K562 (cell line): ENCODE data around the gene FLAD1. TPM values are rescaled to one million over a fixed set of nuclear protein-coding genes. Genes with fewer than 3 reads are reported as not detected.

ENCODE experiments used
- CHD2 ChIP-seq: IDR thresholded peaks from 2 replicates; pipeline ENCODE4 v1.6.1; 2011; ENCODE audit warnings: low read depth, low read length
- CHD4 ChIP-seq: fragments of 200-600 bp; sonication (generic); IDR thresholded peaks from 3 replicates; pipeline ENCODE4 v1.6.1; 2012; ENCODE audit warnings: low read depth, mild to moderate bottlenecking, mixed read lengths, low read length, inconsistent platforms; ENCODE audit not compliant: insufficient read depth, insufficient replicate concordance, poor library complexity, severe bottlenecking
- CREB1 ChIP-seq, 2 experiments: sonication (generic) in 1 of 2; formaldehyde crosslinking in 1 of 2; IDR thresholded peaks; 2 replicates each; pipeline versions ENCODE4 v1.6.1 to v1.8.0; 2012 to 2022; ENCODE audit warnings: inconsistent platforms in 1 of 2, mild to moderate bottlenecking in 1 of 2, missing genetic modification reagents in 1 of 2, moderate library complexity in 1 of 2
- MAFF ChIP-seq: IDR thresholded peaks from 2 replicates; pipeline ENCODE4 v1.6.1; 2012; ENCODE audit warnings: low read length, improper control_type of control experiment
- MECOM ChIP-seq: fragments of 250-450 bp; sonication (Bioruptor Pico); IDR thresholded peaks from 2 replicates; pipeline ENCODE4 v1.8.0; 2022; ENCODE audit warnings: inconsistent platforms
- POLR3A ChIP-seq: IDR thresholded peaks from 2 replicates; pipeline ENCODE4 v1.6.1; 2011; ENCODE audit warnings: borderline replicate concordance, mild to moderate bottlenecking, moderate library complexity; ENCODE audit not compliant: insufficient read length, insufficient read depth; ENCODE audit errors: extremely low read depth
- SETDB1 ChIP-seq: IDR thresholded peaks from one replicate; pipeline ENCODE4 v1.6.1; 2012; ENCODE audit warnings: low read length, control low read depth, inconsistent platforms
- SMARCB1 ChIP-seq: IDR thresholded peaks from 2 replicates; pipeline ENCODE4 v1.6.1; 2011; ENCODE audit warnings: improper control_type of control experiment, low read depth; ENCODE audit not compliant: insufficient read length
- SRSF7 ChIP-seq: fragments of 200-400 bp; formaldehyde crosslinking; optimal IDR thresholded peaks from 2 replicates; pipeline ENCODE3; 2017; ENCODE audit warnings: mild to moderate bottlenecking, low read depth, low read length
- TAL1 ChIP-seq: fragments of 450-650 bp; IDR thresholded peaks from 2 replicates; pipeline ENCODE4 v1.6.1; 2016; ENCODE audit warnings: mild to moderate bottlenecking
- ZNF217 ChIP-seq: sonication (generic); formaldehyde crosslinking; IDR thresholded peaks from 2 replicates; pipeline ENCODE4 v1.8.0; 2022; ENCODE audit warnings: mild to moderate bottlenecking, missing genetic modification reagents
- ZNF41 ChIP-seq: fragments of 250-450 bp; sonication (Bioruptor Pico); conservative IDR thresholded peaks from 2 replicates; pipeline ENCODE4 v1.4.0; 2020; ENCODE audit warnings: mild to moderate bottlenecking
- ZNF668 ChIP-seq: fragments of 250-450 bp; sonication (Bioruptor Pico); IDR thresholded peaks from 2 replicates; pipeline ENCODE4 v1.8.0; 2022; ENCODE audit warnings: mild to moderate bottlenecking, inconsistent platforms
- polyA plus RNA-seq, 8 experiments: library from polyadenylated mRNA; depleted of rRNA in 4 of 8; stranded (reverse) in 5 of 8; unstranded in 3 of 8; fragments of >200 nt; fragmentation: Nextera tagmentation in 2 of 8; fragmentation: Illumina TruSeq in 1 of 8; extraction: Ambion mirVana in 2 of 8; extraction: Trizol in 1 of 8; gene quantifications; 2 replicates each; pipeline versions ENCODE4 v1.2.1 to v1.2.3, GENCODE V29; 2011 to 2014; ENCODE audit warnings: inconsistent platforms in 1 of 8, missing spikeins in 1 of 8
- total RNA-seq, 7 experiments: library from RNA; depleted of rRNA in 6 of 7; stranded (reverse); fragments of >200 nt in 6 of 7; fragmentation: Illumina TruSeq in 2 of 7; extraction: Trizol in 2 of 7; gene quantifications; 2 replicates each; pipeline versions ENCODE4 v1.2.1 to v1.2.3, GENCODE V29; 2011 to 2021; ENCODE audit warnings: low replicate concordance in 1 of 7
- TF ChIP-seq, protein P1 (sequence below): IDR thresholded peaks from 2 replicates; pipeline ENCODE4 v1.6.1; 2012; ENCODE audit warnings: low read depth, low read length, improper control_type of control experiment, borderline replicate concordance
- TF ChIP-seq, protein P2 (sequence below): IDR thresholded peaks from 2 replicates; pipeline ENCODE4 v1.6.1; 2011; ENCODE audit warnings: borderline replicate concordance, low read depth, mild to moderate bottlenecking, moderate library complexity, low read length; ENCODE audit not compliant: insufficient read depth, poor library complexity, severe bottlenecking
- TF ChIP-seq, protein P3 (sequence below): fragments of 250-450 bp; sonication (Bioruptor Pico); IDR thresholded peaks from 2 replicates; pipeline ENCODE4 v1.6.1; 2021; ENCODE audit warnings: mild to moderate bottlenecking
- TF ChIP-seq, protein P4 (sequence below), 2 experiments: IDR thresholded peaks in 1 of 2; conservative IDR thresholded peaks in 1 of 2; 2 replicates each; pipeline ENCODE4 v1.6.1; 2016; ENCODE audit warnings: low read depth in 2 of 2, mild to moderate bottlenecking in 1 of 2, missing compliant biosample characterization in 1 of 2, missing genetic modification characterization in 1 of 2, moderate library complexity in 1 of 2

Gene FLAD1
- total and polyA plus RNA-seq, 9 of the 15 experiments (the other 6 are each of a cell fraction or from before 2014, with no cell fraction given): 24.9 to 85.8 (median 67.0) TPM

DNA sequence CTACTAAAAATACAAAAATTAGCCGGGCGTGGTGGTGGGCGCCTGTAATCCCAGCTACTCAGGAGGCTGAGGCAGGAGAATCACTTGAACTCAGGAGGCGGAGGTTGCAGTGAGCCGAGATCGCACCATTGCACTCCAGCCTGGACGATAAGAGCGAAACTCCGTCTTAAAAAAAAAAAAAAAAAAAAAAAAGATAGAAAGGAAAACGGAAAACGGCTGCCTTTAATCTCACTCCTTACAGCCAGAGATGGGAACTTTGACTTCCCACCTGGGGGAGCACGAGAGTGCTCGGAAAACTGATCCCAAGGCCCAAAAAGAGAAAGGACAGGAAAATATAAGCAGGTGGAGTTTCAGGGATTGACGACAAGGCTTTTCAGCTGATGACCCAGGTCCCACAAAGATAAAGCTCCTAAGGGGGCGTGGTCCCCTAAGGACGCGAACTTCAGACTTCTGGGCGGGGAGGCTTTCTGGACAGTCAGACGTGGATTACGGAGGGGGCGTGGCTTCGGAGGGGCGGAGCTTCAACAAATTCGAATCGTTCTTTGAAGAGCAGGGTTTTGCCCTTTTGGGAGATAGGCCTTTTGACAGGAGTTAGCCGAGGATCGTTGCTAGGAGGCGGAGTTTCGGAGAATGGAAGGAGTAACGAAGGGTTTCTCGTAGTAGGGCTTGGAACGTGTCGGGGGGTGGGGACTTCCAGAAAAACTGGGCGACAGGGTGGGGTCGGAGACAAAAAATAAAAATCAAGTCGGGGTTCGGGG is 9.6 kb upstream of the FLAD1 start (continued):
- TF ChIP-seq CREB1 (IDR thresholded peaks at IDR 0.05) (peak; percentile 66), CREB1 (CRISPR knock-in tag; IDR thresholded peaks at IDR 0.05) (no peak), CHD2 (no peak), TAL1 (peak; percentile 19; the same call in 1 of the 2 replicates), SRSF7 (no peak), ZNF668 (no peak), SMARCB1 (no peak), SETDB1 (no peak), ZNF217 (no peak), POLR3A (no peak), MAFF (no peak), ZNF41 (CRISPR knock-in tag) (no peak), CHD4 (no peak), MECOM (no peak)
- TF ChIP-seq, protein P1, sequence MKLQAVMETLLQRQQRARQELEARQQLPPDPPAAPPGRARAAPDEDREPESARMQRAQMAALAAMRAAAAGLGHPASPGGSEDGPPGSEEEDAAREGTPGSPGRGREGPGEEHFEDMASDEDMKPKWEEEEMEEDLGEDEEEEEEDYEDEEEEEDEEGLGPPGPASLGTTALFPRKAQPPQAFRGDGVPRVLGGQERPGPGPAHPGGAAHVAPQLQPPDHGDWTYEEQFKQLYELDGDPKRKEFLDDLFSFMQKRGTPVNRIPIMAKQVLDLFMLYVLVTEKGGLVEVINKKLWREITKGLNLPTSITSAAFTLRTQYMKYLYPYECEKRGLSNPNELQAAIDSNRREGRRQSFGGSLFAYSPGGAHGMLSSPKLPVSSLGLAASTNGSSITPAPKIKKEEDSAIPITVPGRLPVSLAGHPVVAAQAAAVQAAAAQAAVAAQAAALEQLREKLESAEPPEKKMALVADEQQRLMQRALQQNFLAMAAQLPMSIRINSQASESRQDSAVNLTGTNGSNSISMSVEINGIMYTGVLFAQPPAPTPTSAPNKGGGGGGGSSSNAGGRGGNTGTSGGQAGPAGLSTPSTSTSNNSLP: no peak
- TF ChIP-seq, protein P2, sequence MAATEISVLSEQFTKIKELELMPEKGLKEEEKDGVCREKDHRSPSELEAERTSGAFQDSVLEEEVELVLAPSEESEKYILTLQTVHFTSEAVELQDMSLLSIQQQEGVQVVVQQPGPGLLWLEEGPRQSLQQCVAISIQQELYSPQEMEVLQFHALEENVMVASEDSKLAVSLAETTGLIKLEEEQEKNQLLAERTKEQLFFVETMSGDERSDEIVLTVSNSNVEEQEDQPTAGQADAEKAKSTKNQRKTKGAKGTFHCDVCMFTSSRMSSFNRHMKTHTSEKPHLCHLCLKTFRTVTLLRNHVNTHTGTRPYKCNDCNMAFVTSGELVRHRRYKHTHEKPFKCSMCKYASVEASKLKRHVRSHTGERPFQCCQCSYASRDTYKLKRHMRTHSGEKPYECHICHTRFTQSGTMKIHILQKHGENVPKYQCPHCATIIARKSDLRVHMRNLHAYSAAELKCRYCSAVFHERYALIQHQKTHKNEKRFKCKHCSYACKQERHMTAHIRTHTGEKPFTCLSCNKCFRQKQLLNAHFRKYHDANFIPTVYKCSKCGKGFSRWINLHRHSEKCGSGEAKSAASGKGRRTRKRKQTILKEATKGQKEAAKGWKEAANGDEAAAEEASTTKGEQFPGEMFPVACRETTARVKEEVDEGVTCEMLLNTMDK: no peak
- TF ChIP-seq, protein P3, sequence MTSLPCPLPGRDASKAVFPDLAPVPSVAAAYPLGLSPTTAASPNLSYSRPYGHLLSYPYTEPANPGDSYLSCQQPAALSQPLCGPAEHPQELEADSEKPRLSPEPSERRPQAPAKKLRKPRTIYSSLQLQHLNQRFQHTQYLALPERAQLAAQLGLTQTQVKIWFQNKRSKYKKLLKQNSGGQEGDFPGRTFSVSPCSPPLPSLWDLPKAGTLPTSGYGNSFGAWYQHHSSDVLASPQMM (CRISPR knock-in tag): no peak
- TF ChIP-seq, protein P4, sequence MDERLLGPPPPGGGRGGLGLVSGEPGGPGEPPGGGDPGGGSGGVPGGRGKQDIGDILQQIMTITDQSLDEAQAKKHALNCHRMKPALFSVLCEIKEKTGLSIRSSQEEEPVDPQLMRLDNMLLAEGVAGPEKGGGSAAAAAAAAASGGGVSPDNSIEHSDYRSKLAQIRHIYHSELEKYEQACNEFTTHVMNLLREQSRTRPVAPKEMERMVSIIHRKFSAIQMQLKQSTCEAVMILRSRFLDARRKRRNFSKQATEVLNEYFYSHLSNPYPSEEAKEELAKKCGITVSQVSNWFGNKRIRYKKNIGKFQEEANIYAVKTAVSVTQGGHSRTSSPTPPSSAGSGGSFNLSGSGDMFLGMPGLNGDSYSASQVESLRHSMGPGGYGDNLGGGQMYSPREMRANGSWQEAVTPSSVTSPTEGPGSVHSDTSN (CRISPR knock-in tag; IDR thresholded peaks at IDR 0.05; ENCODE audit: low read depth): no peak
- TF ChIP-seq, protein P4 (tag; conservative IDR thresholded peaks at IDR 0.05; ENCODE audit: low read depth): 0 out of 2 replicates have a peak, but pooled peaks have one; percentile 23
